Chondrocyte (in vitro differentiated cells): ENCODE results near the gene PRPF19. TPM values are rescaled to one million over a fixed set of nuclear protein-coding genes. Genes with fewer than 3 reads are reported as not detected.

Source experiments
- DNase-seq: peaks from one replicate; pipeline ENCODE4 v3.0.0; 2021; ENCODE audit warnings: mixed read lengths, low spot score
- H3K27ac Mint-ChIP-seq: one replicate; pipeline ENCODE4 v1.8.0; 2021; ENCODE audit warnings: mild to moderate bottlenecking, moderate library complexity, mixed read lengths; ENCODE audit not compliant: unreplicated experiment
- H3K27me3 Mint-ChIP-seq: 2 replicates; pipeline ENCODE4 v1.8.0; 2021; ENCODE audit warnings: low read depth, mixed read lengths
- H3K36me3 Mint-ChIP-seq: 2 replicates; pipeline ENCODE4 v1.8.0; 2021; ENCODE audit warnings: low read depth, mixed read lengths
- H3K4me1 Mint-ChIP-seq: 2 replicates; pipeline ENCODE4 v1.8.0; 2021; ENCODE audit warnings: low read depth, mild to moderate bottlenecking, mixed read lengths
- H3K4me3 Mint-ChIP-seq: one replicate; pipeline ENCODE4 v1.8.0; 2021; ENCODE audit warnings: mild to moderate bottlenecking, moderate library complexity, mixed read lengths; ENCODE audit not compliant: unreplicated experiment
- H3K9me3 Mint-ChIP-seq: 2 replicates; pipeline ENCODE4 v1.8.0; 2021; ENCODE audit warnings: low read depth, mixed read lengths
- total RNA-seq: library from RNA; stranded (reverse); gene quantifications from 3 replicates; pipeline ENCODE4 v1.2.1, GENCODE V29; 2021
- TF ChIP-seq, protein P1 (sequence below): fragments of 200-600 bp; sonication (generic); IDR thresholded peaks from 2 replicates; pipeline ENCODE4 v1.5.0; 2021; ENCODE audit warnings: antibody characterized with exemption, mild to moderate bottlenecking, moderate library complexity

Gene PRPF19
- total RNA-seq, 1 donor from 2014 or later: 51.3 TPM

GRCh38 chr11:60897496-60897895, 8.9 kb downstream of the PRPF19 start:
- TF ChIP-seq, protein P1, sequence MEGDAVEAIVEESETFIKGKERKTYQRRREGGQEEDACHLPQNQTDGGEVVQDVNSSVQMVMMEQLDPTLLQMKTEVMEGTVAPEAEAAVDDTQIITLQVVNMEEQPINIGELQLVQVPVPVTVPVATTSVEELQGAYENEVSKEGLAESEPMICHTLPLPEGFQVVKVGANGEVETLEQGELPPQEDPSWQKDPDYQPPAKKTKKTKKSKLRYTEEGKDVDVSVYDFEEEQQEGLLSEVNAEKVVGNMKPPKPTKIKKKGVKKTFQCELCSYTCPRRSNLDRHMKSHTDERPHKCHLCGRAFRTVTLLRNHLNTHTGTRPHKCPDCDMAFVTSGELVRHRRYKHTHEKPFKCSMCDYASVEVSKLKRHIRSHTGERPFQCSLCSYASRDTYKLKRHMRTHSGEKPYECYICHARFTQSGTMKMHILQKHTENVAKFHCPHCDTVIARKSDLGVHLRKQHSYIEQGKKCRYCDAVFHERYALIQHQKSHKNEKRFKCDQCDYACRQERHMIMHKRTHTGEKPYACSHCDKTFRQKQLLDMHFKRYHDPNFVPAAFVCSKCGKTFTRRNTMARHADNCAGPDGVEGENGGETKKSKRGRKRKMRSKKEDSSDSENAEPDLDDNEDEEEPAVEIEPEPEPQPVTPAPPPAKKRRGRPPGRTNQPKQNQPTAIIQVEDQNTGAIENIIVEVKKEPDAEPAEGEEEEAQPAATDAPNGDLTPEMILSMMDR: no peak
- no peak for DNase-seq
- Mint-ChIP-seq H3K36me3 (peaks cover 36% of the 10 kb centered on the region), H3K27ac (no peak overlapping the region), H3K27me3 (no peaks in the 10 kb centered on the region), H3K9me3 (no peaks in the 10 kb centered on the region), H3K4me1 (no peaks in the 10 kb centered on the region), H3K4me3 (no peak overlapping the region)

DNA sequence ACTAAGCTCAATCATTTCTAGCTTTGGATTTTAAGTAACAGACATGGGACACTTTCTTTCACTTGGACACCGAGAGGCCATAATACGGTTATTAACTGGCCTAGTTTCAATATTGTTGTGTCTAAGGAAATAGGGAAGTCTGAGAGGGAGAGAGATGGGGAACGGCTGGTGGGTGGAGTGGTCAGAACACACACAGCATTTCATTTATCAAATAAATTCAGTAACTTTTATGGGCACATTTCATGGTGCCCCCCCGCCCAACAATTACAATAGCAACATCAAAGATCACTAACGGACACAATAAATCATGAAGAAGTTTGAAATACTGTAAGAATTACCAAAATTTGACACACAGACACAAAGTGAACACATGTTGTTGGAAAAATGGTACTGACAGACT, 10.7 kb downstream of the PRPF19 start:
- no peaks in the 10 kb centered on the region for H3K9me3 Mint-ChIP-seq
- DNase-seq: no peak
- H3K27ac Mint-ChIP-seq: no peak overlapping the region
- TF ChIP-seq, protein P1: no peak
- H3K36me3 Mint-ChIP-seq: peaks cover 30% of the 10 kb centered on the region
- H3K4me3 Mint-ChIP-seq: no peak overlapping the region
- no peaks in the 10 kb centered on the region for H3K4me1 Mint-ChIP-seq
- no peaks in the 10 kb centered on the region for H3K27me3 Mint-ChIP-seq

DNA sequence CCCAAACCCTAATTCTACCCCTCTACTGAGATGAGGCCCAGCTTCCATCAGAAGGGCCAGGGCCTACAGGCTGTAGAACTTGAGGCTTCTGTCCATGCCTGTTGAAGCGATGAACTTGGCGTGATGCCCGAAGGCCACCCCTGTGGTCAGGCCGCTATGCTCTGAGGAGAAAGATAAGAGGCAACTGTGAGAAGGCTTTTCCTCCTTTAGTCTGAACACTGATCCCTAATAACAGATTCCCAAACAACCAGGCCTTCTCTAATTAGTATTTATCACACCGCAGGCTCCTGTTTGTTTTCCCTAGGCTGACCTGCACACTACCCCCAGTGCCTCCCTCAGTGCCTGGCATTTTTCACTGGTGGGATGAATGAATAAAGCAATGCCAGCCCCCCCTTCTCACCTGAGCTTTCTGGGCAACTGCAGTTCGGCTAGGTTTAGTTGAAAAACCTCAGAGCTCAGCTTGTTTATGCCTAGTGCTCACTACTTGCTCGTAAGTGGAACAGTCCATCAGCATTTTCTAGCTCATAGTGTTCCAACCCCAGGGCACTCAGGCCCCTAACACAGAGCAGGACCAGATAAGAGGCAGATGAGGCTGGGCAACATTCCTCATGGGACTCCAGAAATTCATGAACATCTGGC, 15.2 kb downstream of the PRPF19 start:
- Mint-ChIP-seq H3K36me3 (peaks cover 17% of the 10 kb centered on the region), H3K4me3 (no peak overlapping the region), H3K27me3 (no peaks in the 10 kb centered on the region), H3K27ac (no peak overlapping the region), H3K9me3 (no peaks in the 10 kb centered on the region), H3K4me1 (no peaks in the 10 kb centered on the region)
- DNase-seq: no peak
- TF ChIP-seq, protein P1: no peak

- Mint-ChIP-seq H3K9me3 (no peaks in the 10 kb centered on the region), H3K4me3 (no peak overlapping the region), H3K4me1 (no peaks in the 10 kb centered on the region), H3K27ac (no peak overlapping the region), H3K36me3 (peaks cover 13% of the 10 kb centered on the region), H3K27me3 (no peaks in the 10 kb centered on the region)
- no peak for DNase-seq
- TF ChIP-seq, protein P1: no peak
These were observed 15.7 kb downstream of the PRPF19 start for GRCh38 chr11:60890696-60891095.

GRCh38 chr11:60889869-60890311, 16.5 kb downstream of the PRPF19 start:
- Mint-ChIP-seq H3K4me3 (no peak overlapping the region), H3K4me1 (no peaks in the 10 kb centered on the region), H3K9me3 (no peaks in the 10 kb centered on the region), H3K36me3 (peaks cover 10% of the 10 kb centered on the region), H3K27ac (no peak overlapping the region), H3K27me3 (no peaks in the 10 kb centered on the region)
- TF ChIP-seq, protein P1: no peak
- DNase-seq: no peak
